ENCODE measurements around the gene FAM161A. TPM values are rescaled to one million over a fixed set of nuclear protein-coding genes. Genes with fewer than 3 reads are reported as not detected.
A peak's percentile ranks its signal among the peaks of the same experiment; 100 is the strongest.

FAM161A gene, protein sequence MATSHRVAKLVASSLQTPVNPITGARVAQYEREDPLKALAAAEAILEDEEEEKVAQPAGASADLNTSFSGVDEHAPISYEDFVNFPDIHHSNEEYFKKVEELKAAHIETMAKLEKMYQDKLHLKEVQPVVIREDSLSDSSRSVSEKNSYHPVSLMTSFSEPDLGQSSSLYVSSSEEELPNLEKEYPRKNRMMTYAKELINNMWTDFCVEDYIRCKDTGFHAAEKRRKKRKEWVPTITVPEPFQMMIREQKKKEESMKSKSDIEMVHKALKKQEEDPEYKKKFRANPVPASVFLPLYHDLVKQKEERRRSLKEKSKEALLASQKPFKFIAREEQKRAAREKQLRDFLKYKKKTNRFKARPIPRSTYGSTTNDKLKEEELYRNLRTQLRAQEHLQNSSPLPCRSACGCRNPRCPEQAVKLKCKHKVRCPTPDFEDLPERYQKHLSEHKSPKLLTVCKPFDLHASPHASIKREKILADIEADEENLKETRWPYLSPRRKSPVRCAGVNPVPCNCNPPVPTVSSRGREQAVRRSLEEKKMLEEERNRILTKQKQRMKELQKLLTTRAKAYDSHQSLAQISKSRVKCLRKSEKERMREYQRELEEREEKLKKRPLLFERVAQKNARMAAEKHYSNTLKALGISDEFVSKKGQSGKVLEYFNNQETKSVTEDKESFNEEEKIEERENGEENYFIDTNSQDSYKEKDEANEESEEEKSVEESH
- total RNA-seq (2021): 12.8 and 14.9 TPM in 2 replicates
- Bru-seq, nascent RNA: percentile 62 among the genes with signal in this experiment
- BruChase-seq, experiment 1, labeled RNA remaining after a 2-hour chase: percentile 76 among the genes with signal in this experiment
- percentile 73 among the genes with signal in this experiment for BruChase-seq, experiment 2, labeled RNA remaining after a 6-hour chase
- long read RNA-seq, transcript FAM161A-203 (6 exons, 3,684 nt): major isoform, 5 of 15 reads
- long read RNA-seq, partial matches to known transcripts: 5 of 15 reads
- long read RNA-seq, other reads (novel, unspliced or antisense): 3 of 15 reads

DNA sequence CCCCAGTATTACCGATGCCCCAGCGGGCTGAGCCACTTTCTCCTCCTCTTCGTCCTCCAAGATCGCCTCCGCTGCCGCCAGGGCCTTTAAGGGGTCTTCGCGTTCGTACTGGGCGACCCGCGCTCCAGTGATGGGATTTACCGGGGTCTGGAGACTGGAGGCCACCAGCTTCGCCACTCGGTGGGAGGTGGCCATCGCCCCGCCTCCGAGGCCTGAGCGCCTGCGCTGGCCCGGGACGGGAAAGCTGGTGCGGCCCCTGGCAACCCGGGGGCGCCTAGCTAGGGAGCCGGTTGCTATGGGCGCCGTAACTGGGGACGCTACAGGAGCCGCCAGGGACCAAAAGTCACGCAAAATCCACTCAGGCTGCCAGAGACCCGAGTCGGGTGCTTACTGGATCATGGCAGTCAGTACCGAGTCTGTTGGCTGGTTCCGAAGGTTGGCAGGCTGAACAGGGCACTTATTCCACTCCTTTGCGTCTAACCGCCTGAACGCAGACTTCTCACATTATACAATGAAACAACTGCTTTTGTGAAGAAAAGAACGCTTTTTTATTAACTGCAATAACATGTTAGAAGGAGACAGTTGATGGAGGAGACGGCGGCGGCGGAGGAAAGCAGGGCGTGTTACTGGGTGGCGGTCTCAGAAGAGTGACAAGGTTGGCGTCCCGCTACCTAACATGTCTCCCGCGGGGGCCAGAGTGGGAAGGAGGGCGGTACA lies at the start of gene FAM161A:
Gene FAM161A, minus strand, starts transcription at position 214 of the 717 bp plus-strand sequence. Its CDS starts 19 bp downstream, at position 195.
- Histone ChIP-seq H3K9me3 (ENCODE audit: low read depth, low read length, poor library complexity, severe bottlenecking) (no peaks in the 10 kb centered on the region), H3K36me3 (ENCODE audit: insufficient read depth, low read length, poor library complexity, severe bottlenecking) (no peaks in the 10 kb centered on the region), H3K4me1 (ENCODE audit: insufficient read depth, low read length, poor library complexity, severe bottlenecking) (peaks cover 9% of the 10 kb centered on the region), H3K4me3 (ENCODE audit: low read depth, low read length, poor library complexity, severe bottlenecking) (peak within 1 kb of the TSS; percentile 66), H3K27me3 (replicated peaks; ENCODE audit: insufficient read depth, low read depth, low read length, poor library complexity) (no peaks in the 10 kb centered on the region), H3K27ac (ENCODE audit: low read depth, low read length, poor library complexity, severe bottlenecking) (peak within 1 kb of the TSS; percentile 47)
- CTCF ChIA-PET: no interaction called here
- no peak for TF ChIP-seq EZH2 (IDR thresholded peaks at IDR 0.05; ENCODE audit: borderline replicate concordance, low read depth, low read length, poor library complexity, severe bottlenecking)
- TF ChIP-seq, protein P1, sequence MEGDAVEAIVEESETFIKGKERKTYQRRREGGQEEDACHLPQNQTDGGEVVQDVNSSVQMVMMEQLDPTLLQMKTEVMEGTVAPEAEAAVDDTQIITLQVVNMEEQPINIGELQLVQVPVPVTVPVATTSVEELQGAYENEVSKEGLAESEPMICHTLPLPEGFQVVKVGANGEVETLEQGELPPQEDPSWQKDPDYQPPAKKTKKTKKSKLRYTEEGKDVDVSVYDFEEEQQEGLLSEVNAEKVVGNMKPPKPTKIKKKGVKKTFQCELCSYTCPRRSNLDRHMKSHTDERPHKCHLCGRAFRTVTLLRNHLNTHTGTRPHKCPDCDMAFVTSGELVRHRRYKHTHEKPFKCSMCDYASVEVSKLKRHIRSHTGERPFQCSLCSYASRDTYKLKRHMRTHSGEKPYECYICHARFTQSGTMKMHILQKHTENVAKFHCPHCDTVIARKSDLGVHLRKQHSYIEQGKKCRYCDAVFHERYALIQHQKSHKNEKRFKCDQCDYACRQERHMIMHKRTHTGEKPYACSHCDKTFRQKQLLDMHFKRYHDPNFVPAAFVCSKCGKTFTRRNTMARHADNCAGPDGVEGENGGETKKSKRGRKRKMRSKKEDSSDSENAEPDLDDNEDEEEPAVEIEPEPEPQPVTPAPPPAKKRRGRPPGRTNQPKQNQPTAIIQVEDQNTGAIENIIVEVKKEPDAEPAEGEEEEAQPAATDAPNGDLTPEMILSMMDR (conservative IDR thresholded peaks at IDR 0.05; ENCODE audit: low read depth, low read length): no peak
- no TSS peak for BruUV-seq (replicated peaks)
- POLR2A ChIA-PET (ENCODE audit: low non-redundant PET): no interaction called here
- DNase-seq (ENCODE audit: low spot score): peak; percentile 90
- intact Hi-C loops (cut with micrococcal nuclease; ENCODE audit: unreplicated experiment): no loop called here

DNA sequence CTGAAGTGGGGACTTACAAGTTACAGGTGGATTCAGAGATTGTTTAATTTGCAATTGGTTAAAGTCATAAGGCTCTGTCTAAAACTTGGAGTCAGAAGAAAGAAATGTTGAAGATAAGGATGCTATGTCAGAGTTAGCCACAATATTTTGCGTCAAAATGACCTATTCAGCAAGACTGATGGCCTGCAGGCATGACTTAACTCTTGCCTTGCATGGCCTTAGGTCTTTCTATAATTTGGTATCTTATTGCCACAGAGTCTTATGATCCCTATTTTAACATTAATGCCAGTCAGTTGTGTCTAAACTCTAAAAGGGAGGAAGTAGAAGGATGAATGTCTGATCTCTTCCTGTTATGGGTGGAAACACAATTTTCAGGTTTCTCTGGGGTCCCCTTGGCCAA lies 46.4 kb upstream of the FAM161A start:
- no TSS peak for BruUV-seq (replicated peaks)
- H3K4me3 ChIP-seq (ENCODE audit: low read depth, low read length, poor library complexity, severe bottlenecking): no peak overlapping the region
- no peak for DNase-seq (ENCODE audit: low spot score)
- intact Hi-C loops (cut with micrococcal nuclease; ENCODE audit: unreplicated experiment): no loop called here
- H3K4me1 ChIP-seq (ENCODE audit: insufficient read depth, low read length, poor library complexity, severe bottlenecking): no peaks in the 10 kb centered on the region
- no peaks in the 10 kb centered on the region for H3K9me3 ChIP-seq (ENCODE audit: low read depth, low read length, poor library complexity, severe bottlenecking)
- no peak overlapping the region for H3K27ac ChIP-seq (ENCODE audit: low read depth, low read length, poor library complexity, severe bottlenecking)
- TF ChIP-seq, protein P1 (conservative IDR thresholded peaks at IDR 0.05; ENCODE audit: low read depth, low read length): no peak
- no peak for TF ChIP-seq EZH2 (IDR thresholded peaks at IDR 0.05; ENCODE audit: borderline replicate concordance, low read depth, low read length, poor library complexity, severe bottlenecking)
- ChIA-PET CTCF (interaction anchor here (0.6 kb wide), 1 partner anchor 17 kb away, joined by 16 read pairs; no protein-coding TSS in a partner anchor), POLR2A (ENCODE audit: low non-redundant PET) (no interaction called here)
- no peaks in the 10 kb centered on the region for H3K27me3 ChIP-seq (replicated peaks; ENCODE audit: insufficient read depth, low read depth, low read length, poor library complexity)
- H3K36me3 ChIP-seq (ENCODE audit: insufficient read depth, low read length, poor library complexity, severe bottlenecking): no peaks in the 10 kb centered on the region

DNA sequence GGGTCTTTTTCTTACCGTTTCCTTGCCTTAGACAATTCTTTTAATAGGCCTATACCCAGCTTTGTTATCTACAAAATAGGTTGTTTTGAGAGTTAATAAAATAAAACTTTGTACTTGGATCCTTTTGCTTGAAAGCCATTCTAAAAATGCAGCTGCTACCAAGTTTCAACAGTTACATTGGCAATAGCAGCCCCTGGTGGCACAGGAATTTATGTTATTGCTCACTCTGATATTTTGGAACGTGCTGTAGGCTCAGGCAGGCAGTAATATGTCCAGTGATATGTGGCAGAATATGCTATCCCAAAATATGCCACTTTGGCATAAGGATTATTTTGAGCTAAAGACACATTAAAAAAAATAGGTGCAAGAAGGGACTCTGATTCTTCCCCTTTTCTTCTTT lies 45.0 kb upstream of the FAM161A start:
- no peaks in the 10 kb centered on the region for H3K9me3 ChIP-seq (ENCODE audit: low read depth, low read length, poor library complexity, severe bottlenecking)
- no TSS peak for BruUV-seq (replicated peaks)
- no peaks in the 10 kb centered on the region for H3K27me3 ChIP-seq (replicated peaks; ENCODE audit: insufficient read depth, low read depth, low read length, poor library complexity)
- no peaks in the 10 kb centered on the region for H3K4me1 ChIP-seq (ENCODE audit: insufficient read depth, low read length, poor library complexity, severe bottlenecking)
- H3K27ac ChIP-seq (ENCODE audit: low read depth, low read length, poor library complexity, severe bottlenecking): no peak overlapping the region
- intact Hi-C loops (cut with micrococcal nuclease; ENCODE audit: unreplicated experiment): no loop called here
- peak; percentile 38 for DNase-seq (ENCODE audit: low spot score)
- TF ChIP-seq EZH2 (IDR thresholded peaks at IDR 0.05; ENCODE audit: borderline replicate concordance, low read depth, low read length, poor library complexity, severe bottlenecking): no peak
- TF ChIP-seq, protein P1 (conservative IDR thresholded peaks at IDR 0.05; ENCODE audit: low read depth, low read length): peak; percentile 61
- no peaks in the 10 kb centered on the region for H3K36me3 ChIP-seq (ENCODE audit: insufficient read depth, low read length, poor library complexity, severe bottlenecking)
- CTCF ChIA-PET: interaction anchor here (1.1 to 1.5 kb wide), 2 partner anchors 723 to 763 kb away, joined by 3 read pairs; no protein-coding TSS in a partner anchor
- no peak overlapping the region for H3K4me3 ChIP-seq (ENCODE audit: low read depth, low read length, poor library complexity, severe bottlenecking)
- POLR2A ChIA-PET (ENCODE audit: low non-redundant PET): no interaction called here
